Breast epithelium (tissue), 4 donors: ENCODE results near the gene ZSCAN22. TPM values are rescaled to one million over a fixed set of nuclear protein-coding genes. Genes with fewer than 3 reads are reported as not detected.
"Not testable (repeated sequence)": the region's sequence is repeated elsewhere in the genome, so short reads cannot be mapped to it uniquely, and the experiment has no call there.

Experiments
- DNase-seq, 2 donors: peaks; one replicate each; pipeline ENCODE4 v3.0.0-alpha.2; 2019; ENCODE audit warnings: low spot score in 2 of 2
- H3K27ac ChIP-seq, 2 donors: fragments of 200-600 bp; sonication (generic) in 1 of 2; one replicate each; pipeline ENCODE4 v1.5.1; 2016 to 2019; ENCODE audit warnings: mild to moderate bottlenecking in 1 of 2
- H3K27me3 ChIP-seq, 2 donors: fragments of 200-600 bp; sonication (generic) in 1 of 2; one replicate each; pipeline versions ENCODE4 v1.5.1 to v1.6.0; 2017 to 2019; ENCODE audit warnings: control low read depth in 1 of 2, mild to moderate bottlenecking in 1 of 2
- H3K36me3 ChIP-seq: fragments of 200-600 bp; one replicate; pipeline ENCODE4 v1.5.1; 2019
- H3K4me1 ChIP-seq, 2 donors: fragments of 200-600 bp; sonication (generic); one replicate each; pipeline ENCODE4 v1.5.1; 2016 to 2019; ENCODE audit warnings: control low read depth in 1 of 2
- H3K4me3 ChIP-seq, 3 donors: fragments of 200-600 bp; sonication (generic); 1 replicate in 2 of 3; 2 replicates in 1 of 3; pipeline ENCODE4 v1.5.1; 2016 to 2019; ENCODE audit warnings: mild to moderate bottlenecking in 3 of 3, moderate library complexity in 2 of 3
- H3K9me3 ChIP-seq, 2 donors: fragments of 200-600 bp; sonication (generic) in 1 of 2; one replicate each; pipeline ENCODE4 v1.5.1; 2016 to 2019; ENCODE audit warnings: control low read depth in 1 of 2
- POLR2A ChIP-seq: fragments of 450-650 bp; IDR thresholded peaks from one replicate; pipeline ENCODE4 v1.6.1; 2016; ENCODE audit warnings: antibody characterized with exemption, mild to moderate bottlenecking, moderate library complexity
- POLR2AphosphoS5 ChIP-seq, 3 donors: sonication (generic); formaldehyde crosslinking; IDR thresholded peaks; one replicate each; pipeline ENCODE4 v1.6.1; 2017; ENCODE audit warnings: antibody characterized with exemption in 3 of 3
- intact Hi-C: fragments of 100-400 bp; cut with DNase I; formaldehyde crosslinking; loops from one replicate; pipeline ENCODE4 v1.15.1; 2023; ENCODE audit warnings: low total_unique reads
- total RNA-seq, 3 donors: library from RNA; depleted of rRNA; stranded (reverse); fragments of >200 nt; gene quantifications; one replicate each; pipeline ENCODE4 v1.1.0, GENCODE V29; 2016
- TF ChIP-seq, protein P1 (sequence below), 3 donors: fragments of 450-650 bp; IDR thresholded peaks; one replicate each; pipeline ENCODE4 v1.5.1; 2016 to 2017; ENCODE audit warnings: antibody characterized with exemption in 3 of 3, mild to moderate bottlenecking in 3 of 3, moderate library complexity in 3 of 3

The ZSCAN22 gene
- total RNA-seq, 3 donors from 2014 or later, result 2.6 to 3.8 (median 3.6) TPM

DNA sequence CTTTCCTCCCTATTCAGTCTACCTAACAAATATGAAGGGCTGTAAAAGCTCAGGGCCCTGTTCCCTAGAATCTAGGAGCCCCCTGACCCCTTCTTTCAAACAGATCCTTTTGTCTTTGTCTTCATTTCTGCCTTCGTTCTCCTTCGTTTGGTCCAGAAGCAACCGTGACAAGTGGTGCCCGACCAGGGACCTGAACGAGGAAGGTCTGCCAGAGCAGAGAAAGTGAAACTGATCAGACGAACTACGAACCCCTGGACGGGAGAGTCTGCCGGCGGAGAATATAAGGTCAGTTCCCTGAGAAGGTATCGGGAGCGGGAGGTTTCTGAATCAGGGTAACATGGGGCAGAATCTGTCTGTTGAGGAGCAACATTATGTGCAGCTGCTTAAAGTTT, 20.9 kb upstream of the ZSCAN22 start:
- peak overlapping the region; percentile 75 to 96 (median 78) for H3K4me3 ChIP-seq
- peak overlapping the region; percentile 92 to 93 for H3K27ac ChIP-seq
- intact Hi-C loops, result no loop called here
- peaks cover 2 to 4% of the 10 kb centered on the region in 2 donors for H3K4me1 ChIP-seq
- TF ChIP-seq POLR2AphosphoS5 (IDR thresholded peaks at IDR 0.05) (no peak), POLR2A (no peak)
- TF ChIP-seq, protein P1, sequence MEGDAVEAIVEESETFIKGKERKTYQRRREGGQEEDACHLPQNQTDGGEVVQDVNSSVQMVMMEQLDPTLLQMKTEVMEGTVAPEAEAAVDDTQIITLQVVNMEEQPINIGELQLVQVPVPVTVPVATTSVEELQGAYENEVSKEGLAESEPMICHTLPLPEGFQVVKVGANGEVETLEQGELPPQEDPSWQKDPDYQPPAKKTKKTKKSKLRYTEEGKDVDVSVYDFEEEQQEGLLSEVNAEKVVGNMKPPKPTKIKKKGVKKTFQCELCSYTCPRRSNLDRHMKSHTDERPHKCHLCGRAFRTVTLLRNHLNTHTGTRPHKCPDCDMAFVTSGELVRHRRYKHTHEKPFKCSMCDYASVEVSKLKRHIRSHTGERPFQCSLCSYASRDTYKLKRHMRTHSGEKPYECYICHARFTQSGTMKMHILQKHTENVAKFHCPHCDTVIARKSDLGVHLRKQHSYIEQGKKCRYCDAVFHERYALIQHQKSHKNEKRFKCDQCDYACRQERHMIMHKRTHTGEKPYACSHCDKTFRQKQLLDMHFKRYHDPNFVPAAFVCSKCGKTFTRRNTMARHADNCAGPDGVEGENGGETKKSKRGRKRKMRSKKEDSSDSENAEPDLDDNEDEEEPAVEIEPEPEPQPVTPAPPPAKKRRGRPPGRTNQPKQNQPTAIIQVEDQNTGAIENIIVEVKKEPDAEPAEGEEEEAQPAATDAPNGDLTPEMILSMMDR (IDR thresholded peaks at IDR 0.05), result no peak
- H3K27me3 ChIP-seq, result no peaks in the 10 kb centered on the region
- DNase-seq, result no peak
- peaks cover 0 to 6% of the 10 kb centered on the region in 2 donors for H3K9me3 ChIP-seq
- H3K36me3 ChIP-seq, result no peaks in the 10 kb centered on the region

DNA sequence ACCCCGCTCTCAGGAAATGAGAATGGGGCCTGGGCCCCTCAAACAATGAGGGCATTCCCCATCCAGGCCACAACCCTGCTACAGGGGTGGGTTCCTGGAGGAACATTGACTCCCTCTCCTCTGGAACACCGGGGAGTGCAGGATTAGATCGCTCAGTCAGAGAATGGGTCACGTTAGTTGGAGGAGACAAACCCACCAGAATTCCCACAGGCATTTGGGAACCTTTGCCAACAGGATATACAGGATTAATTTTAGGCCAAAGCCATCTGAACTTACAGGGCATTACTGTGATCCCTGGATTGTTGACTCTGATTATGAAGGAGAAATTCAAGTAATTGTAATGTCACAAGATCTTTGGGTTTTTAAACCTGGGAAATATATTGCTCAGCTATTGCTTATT, 19.1 kb upstream of the ZSCAN22 start:
- Histone ChIP-seq H3K27ac (no peak overlapping the region), H3K4me1 (peaks cover 2 to 4% of the 10 kb centered on the region in 2 donors), H3K9me3 (no peaks in the 10 kb centered on the region), H3K36me3 (no peaks in the 10 kb centered on the region), H3K4me3 (no peak overlapping the region), H3K27me3 (no peaks in the 10 kb centered on the region)
- TF ChIP-seq POLR2A (no peak), POLR2AphosphoS5 (IDR thresholded peaks at IDR 0.05) (no peak)
- TF ChIP-seq, protein P1 (IDR thresholded peaks at IDR 0.05), result no peak
- intact Hi-C loops, result no loop called here
- no peak for DNase-seq

DNA sequence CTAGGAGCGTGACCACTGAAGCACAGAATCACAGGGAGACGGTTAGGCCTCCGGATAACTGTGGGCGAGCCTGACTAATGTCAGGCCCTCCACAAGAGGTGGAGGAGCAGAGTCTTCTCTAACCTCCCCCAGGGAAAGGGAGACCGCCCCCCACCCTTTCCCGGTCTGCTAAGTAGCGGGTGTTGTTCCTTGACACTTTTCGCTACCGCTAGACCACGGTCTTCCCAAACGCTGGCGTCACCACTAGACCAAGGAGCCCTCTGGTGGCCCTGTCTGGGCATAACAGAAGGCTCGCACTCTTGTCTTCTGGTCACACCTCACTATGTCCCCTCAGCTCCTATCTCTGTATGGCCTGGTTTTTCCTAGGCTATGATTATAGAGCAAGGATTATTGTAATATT, 16.1 kb upstream of the ZSCAN22 start:
- H3K4me3 ChIP-seq, H3K27me3 ChIP-seq, H3K27ac ChIP-seq, H3K9me3 ChIP-seq, H3K4me1 ChIP-seq, H3K36me3 ChIP-seq, intact Hi-C loops: not testable (repeated sequence)
- TF ChIP-seq, protein P1 (IDR thresholded peaks at IDR 0.05), result peak in 2 of 3 donors; percentile 44 to 61
- DNase-seq, result peak; percentile 25 to 66

DNA sequence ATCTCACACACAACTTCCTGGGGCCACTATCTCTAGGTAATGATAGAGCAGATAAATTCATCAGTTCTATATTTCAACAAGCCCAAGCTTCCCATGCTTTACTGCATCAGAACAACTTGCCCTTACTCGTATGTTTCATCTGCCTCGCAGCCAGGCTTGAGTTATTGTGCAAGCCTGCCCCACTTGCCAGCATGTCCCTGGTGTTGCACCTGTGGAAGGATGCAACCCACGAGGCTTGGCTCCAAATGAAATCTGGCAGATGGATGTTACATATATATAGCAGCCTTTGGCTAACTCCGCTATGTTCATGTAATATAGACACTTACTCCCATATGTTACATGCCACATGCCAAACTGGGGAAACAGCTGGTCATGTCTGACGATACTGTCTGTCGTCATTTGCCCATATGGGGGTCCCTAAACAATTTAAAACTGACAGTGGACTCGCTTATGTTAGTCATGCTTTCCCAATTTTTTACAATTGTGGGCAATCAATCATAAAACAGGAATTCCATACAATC, 15.4 kb upstream of the ZSCAN22 start:
- no peak overlapping the region for H3K4me3 ChIP-seq
- intact Hi-C loops, result no loop called here
- H3K36me3 ChIP-seq, result peaks cover 7% of the 10 kb centered on the region
- no peak for DNase-seq
- no peaks in the 10 kb centered on the region for H3K9me3 ChIP-seq
- TF ChIP-seq POLR2A, result no peak
- TF ChIP-seq, protein P1 (IDR thresholded peaks at IDR 0.05), result no peak
- TF ChIP-seq POLR2AphosphoS5 (IDR thresholded peaks at IDR 0.05), result no peak
- no peak overlapping the region for H3K27ac ChIP-seq
- no peaks in the 10 kb centered on the region for H3K27me3 ChIP-seq
- peaks cover under 1 to 4% of the 10 kb centered on the region in 2 donors for H3K4me1 ChIP-seq

DNA sequence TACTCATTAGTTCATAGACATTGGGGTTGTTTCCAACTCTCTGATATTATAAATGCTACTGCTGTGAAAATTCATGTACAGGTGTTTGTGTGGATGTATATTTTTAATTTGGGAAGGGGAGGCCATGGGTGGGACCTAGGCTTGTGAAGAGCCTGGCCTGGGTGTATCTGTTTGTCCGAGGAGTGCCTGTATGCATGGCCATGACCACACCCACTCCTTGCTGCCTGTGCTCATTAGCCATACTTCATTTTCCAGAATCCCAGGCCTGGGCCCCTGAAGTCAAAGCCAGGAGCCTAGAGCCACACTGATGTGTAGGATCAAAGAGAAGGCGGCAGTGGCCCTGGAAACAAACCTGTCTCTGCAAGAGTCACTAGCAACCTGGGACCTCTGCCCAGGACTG, 11.2 kb upstream of the ZSCAN22 start:
- intact Hi-C loops, result no loop called here
- H3K27me3 ChIP-seq, result no peaks in the 10 kb centered on the region
- H3K9me3 ChIP-seq, result no peaks in the 10 kb centered on the region
- no peak overlapping the region for H3K27ac ChIP-seq
- H3K4me1 ChIP-seq, result no peaks in the 10 kb centered on the region
- no peak overlapping the region for H3K4me3 ChIP-seq
- TF ChIP-seq, protein P1 (IDR thresholded peaks at IDR 0.05), result no peak
- TF ChIP-seq POLR2A (no peak), POLR2AphosphoS5 (IDR thresholded peaks at IDR 0.05) (no peak)
- no peak for DNase-seq
- H3K36me3 ChIP-seq, result peaks cover 7% of the 10 kb centered on the region
